GM12892 (cell line): Measurements from ENCODE around the gene DAAM1.
A peak's percentile ranks its signal among the peaks of the same experiment; 100 is the strongest.

Source experiments
- DNase-seq: peaks from one replicate; pipeline ENCODE4 v3.0.0; 2011; ENCODE audit not compliant: insufficient read length
- FAIRE-seq: peaks from 2 replicates; lab custom pipeline; 2011; peaks lifted over from hg19 to GRCh38; lab: Jason Lieb, UNC
- POLR2A ChIP-seq: IDR thresholded peaks from 2 replicates; pipeline ENCODE4 v1.6.1; 2011; ENCODE audit warnings: low read depth, low read length, control low read depth
- POLR2AphosphoS5 ChIP-seq: IDR thresholded peaks from 2 replicates; pipeline ENCODE4 v1.6.1; 2011; ENCODE audit warnings: low read depth, low read length, control low read depth
- TAF1 ChIP-seq: IDR thresholded peaks from 2 replicates; pipeline ENCODE4 v1.6.1; 2011; ENCODE audit warnings: low read depth, mild to moderate bottlenecking, control low read depth, low read length, borderline replicate concordance

Gene DAAM1

GRCh38 chr14:59328454-59328853, 140.0 kb downstream of the DAAM1 start:
- no peak for FAIRE-seq
- TF ChIP-seq POLR2A, result no peak
- no peak for TF ChIP-seq TAF1
- no peak for TF ChIP-seq POLR2AphosphoS5
- no peak for DNase-seq

DNA sequence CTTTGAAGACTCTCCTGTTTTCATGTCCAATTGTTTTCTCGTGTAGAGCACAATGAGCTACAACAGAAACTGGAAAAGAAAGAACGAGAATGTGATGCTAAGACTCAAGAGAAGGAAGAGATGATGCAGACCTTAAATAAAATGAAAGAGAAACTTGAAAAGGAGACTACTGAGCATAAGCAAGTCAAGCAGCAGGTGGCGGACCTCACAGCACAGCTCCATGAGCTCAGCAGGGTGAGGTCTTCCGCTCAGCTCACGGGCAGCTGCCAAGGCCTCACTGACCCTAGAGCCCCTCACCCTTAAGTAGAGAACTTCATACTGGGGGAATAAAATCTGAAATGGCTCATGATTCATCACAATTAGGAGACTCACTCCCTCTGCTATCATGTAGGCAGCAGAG, 142.0 kb downstream of the DAAM1 start:
- DNase-seq, result no peak
- no peak for FAIRE-seq
- TF ChIP-seq POLR2A, result no peak
- TF ChIP-seq POLR2AphosphoS5, result no peak
- TF ChIP-seq TAF1, result no peak

DNA sequence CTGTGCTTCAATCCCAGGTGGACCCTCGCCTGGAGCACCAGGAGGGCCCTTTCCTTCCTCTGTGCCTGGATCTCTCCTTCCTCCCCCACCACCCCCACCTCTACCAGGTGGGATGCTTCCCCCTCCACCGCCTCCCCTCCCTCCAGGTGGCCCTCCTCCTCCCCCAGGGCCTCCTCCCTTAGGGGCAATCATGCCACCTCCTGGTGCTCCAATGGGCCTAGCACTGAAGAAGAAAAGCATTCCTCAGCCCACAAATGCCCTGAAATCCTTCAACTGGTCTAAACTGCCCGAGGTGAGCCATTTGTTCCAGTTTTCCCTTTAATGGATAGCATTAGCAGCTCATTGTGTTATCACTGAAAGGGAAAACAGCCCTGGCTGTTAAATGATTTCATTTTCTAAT, 142.8 kb downstream of the DAAM1 start:
- FAIRE-seq (no peak), DNase-seq (no peak)
- TF ChIP-seq TAF1 (no peak), POLR2AphosphoS5 (no peak), POLR2A (no peak)

- DNase-seq, result no peak
- no peak for FAIRE-seq
- TF ChIP-seq POLR2AphosphoS5, result no peak
- no peak for TF ChIP-seq TAF1
- TF ChIP-seq POLR2A, result no peak
These were observed 144.3 kb downstream of the DAAM1 start for GRCh38 chr14:59332727-59333126.

GRCh38 chr14:59333235-59333634, 144.8 kb downstream of the DAAM1 start:
- no peak for FAIRE-seq
- no peak for DNase-seq
- no peak for TF ChIP-seq POLR2AphosphoS5
- TF ChIP-seq TAF1, result no peak
- TF ChIP-seq POLR2A, result no peak

DNA sequence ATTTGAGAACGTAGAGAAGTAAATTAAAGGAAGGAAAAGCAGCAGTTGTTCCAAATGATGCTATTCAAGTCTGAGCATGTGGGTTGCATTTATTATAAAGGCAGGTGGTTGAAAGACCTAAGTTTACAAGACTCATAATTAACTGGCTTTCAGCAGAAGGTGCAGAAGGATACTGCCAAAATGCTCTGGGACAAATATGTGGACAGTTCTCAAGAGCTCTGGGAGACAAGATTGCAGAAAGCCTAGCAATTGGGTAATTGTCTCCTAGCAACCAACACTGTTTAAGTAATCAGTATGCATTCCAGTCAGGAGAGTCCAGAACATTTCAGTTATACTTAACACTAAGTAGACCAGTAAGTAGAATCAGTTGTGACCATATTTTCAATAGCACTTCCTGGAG, 145.2 kb downstream of the DAAM1 start:
- FAIRE-seq (no peak), DNase-seq (no peak)
- no peak for TF ChIP-seq POLR2AphosphoS5
- no peak for TF ChIP-seq TAF1

DNA sequence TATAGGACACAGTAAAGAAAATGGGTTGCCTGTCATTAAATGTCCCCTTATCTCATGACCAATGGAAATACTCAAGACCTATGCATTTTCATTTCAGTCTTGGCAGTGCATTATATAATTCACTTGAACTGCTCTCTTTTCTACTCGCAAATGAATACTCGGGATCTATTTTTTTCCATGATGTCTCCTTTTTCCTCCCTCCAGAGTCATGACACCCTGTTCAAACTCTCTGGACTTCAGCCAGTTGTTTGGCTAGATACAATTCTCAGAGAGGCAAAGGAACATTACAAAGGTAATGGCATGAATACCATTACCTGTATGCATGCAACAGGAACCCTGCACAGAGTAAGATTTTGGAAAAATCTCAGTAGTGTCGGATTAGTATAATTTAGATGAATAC, 145.8 kb downstream of the DAAM1 start:
- no peak for DNase-seq
- no peak for FAIRE-seq
- TF ChIP-seq POLR2AphosphoS5 (no peak), TAF1 (no peak), POLR2A (no peak)

GRCh38 chr14:59336098-59336497, 147.6 kb downstream of the DAAM1 start:
- DNase-seq, result no peak
- FAIRE-seq, result no peak
- TF ChIP-seq TAF1, result no peak
- no peak for TF ChIP-seq POLR2A
- no peak for TF ChIP-seq POLR2AphosphoS5

GRCh38 chr14:59336706-59337105, 148.2 kb downstream of the DAAM1 start:
- FAIRE-seq, result no peak

DNA sequence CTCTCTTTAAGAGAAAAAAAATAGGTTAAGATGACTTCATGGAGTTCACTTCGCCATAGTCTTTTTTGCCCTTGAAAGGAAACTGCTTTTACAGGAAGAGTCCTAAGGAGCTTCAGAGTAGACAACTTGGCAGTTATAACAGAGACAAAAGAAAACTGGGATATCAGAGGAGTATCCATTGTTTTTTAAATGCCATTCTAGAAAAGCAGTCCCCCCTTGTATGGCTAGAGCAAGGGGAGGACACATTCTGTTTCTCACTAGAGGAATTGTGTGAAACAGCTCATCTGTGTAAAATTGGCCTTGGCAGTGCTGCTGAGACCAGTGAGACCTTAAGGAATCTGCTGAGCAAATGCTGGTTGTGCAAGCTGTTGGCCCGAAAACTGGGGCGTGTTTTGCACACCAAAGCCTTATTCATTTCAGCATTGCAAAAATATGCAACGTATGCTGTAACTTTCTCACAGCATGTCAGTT, 148.7 kb downstream of the DAAM1 start:
- FAIRE-seq, result no peak

More at GRCh38 chr14:59336706-59337105, 148.2 kb downstream of the DAAM1 start:
- no peak for DNase-seq
- TF ChIP-seq POLR2A (no peak), TAF1 (no peak), POLR2AphosphoS5 (no peak)

GRCh38 chr14:59338761-59339160, 150.3 kb downstream of the DAAM1 start:
- DNase-seq, result no peak
- TF ChIP-seq POLR2A, result no peak
- FAIRE-seq, result no peak

More for the DNA sequence above, 148.7 kb downstream of the DAAM1 start:
- TF ChIP-seq POLR2AphosphoS5 (no peak), TAF1 (no peak), POLR2A (no peak)
- no peak for DNase-seq

DNA sequence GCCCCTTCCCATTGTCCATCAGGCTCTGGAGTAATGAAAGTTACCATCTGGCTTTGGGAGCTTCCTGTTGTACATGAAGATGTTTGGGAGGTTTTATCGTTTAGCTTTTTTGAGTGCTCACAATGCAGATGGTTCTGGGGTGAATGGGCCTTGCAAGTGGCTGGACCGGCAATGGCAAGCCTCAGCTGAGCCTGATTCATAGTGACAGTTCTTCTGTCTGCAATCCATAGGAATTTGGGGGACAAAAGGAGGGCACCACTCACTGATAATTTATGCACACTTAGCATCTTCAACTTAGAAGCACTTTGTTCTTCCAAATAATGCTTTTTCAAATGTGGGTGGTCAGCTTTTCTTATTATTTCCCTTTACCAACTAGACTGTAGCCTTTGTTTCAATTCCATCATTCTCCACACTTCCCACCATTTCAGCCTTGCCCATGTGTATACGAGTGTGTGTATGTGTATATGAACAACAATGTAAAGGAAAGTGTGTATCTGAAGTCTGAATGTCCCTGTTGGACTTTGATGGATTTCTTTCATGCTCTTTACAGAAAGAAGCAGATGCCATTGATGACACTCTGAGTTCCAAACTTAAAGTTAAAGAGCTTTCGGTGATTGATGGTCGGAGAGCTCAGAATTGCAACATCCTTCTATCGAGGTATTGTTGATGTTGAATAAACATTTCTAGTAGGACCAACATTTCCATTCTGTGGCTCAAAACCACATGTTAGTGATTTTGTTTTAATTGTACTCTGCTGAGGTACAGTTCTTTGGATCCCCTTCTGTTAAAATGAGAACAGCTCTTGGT, 151.3 kb downstream of the DAAM1 start:
- no peak for TF ChIP-seq TAF1
- TF ChIP-seq POLR2AphosphoS5, result no peak
- no peak for DNase-seq
- peak; percentile 40 for FAIRE-seq

- DNase-seq (no peak), FAIRE-seq (no peak)
- TF ChIP-seq TAF1 (no peak), POLR2A (no peak), POLR2AphosphoS5 (no peak)
These were observed 153.5 kb downstream of the DAAM1 start for GRCh38 chr14:59341858-59342477.
